T-helper 1 cell treated with Interleukin-12 subunit alpha and Interleukin-12 subunit beta and Interleukin-4 antibody, amounts not matched to agents 30 μg/mL and 1 μg/mL, for 36 hours (primary cell): ENCODE data around the gene FBXO38.

ENCODE experiments used
- H3K27ac Mint-ChIP-seq: one replicate; pipeline ENCODE4 v1.8.0; 2021; ENCODE audit warnings: mild to moderate bottlenecking, mixed read lengths
- H3K27me3 Mint-ChIP-seq: one replicate; pipeline ENCODE4 v1.8.0; 2021; ENCODE audit warnings: low read depth, mixed read lengths
- H3K36me3 Mint-ChIP-seq: one replicate; pipeline ENCODE4 v1.8.0; 2021; ENCODE audit warnings: low read depth, mixed read lengths
- H3K4me1 Mint-ChIP-seq: one replicate; pipeline ENCODE4 v1.8.0; 2021; ENCODE audit warnings: low read depth, mixed read lengths
- H3K4me3 Mint-ChIP-seq: one replicate; pipeline ENCODE4 v1.8.0; 2021; ENCODE audit warnings: mild to moderate bottlenecking, moderate library complexity, mixed read lengths
- H3K9me3 Mint-ChIP-seq: one replicate; pipeline ENCODE4 v1.8.0; 2021; ENCODE audit warnings: mixed read lengths

Gene FBXO38

DNA sequence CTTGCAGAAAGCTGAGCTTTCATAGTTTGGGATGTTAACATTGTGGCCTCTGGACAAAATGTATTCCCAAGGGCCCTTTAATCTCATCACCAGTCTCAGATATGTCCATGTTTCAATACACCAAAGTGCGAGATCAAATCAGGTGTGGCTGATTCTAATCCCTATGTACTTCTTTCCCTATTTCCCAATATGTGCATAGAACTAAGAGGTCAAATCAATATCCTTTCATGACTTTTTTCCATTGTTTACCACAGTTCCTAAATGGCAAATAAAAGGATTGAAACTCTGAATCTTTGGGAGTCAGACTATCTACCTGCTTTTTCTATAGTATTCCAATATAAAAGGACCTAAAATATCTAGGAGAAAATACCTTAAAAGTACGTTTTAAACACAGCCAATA lies 105.0 kb downstream of the FBXO38 start:
- H3K9me3 Mint-ChIP-seq = no peaks in the 10 kb centered on the region
- no peaks in the 10 kb centered on the region for H3K36me3 Mint-ChIP-seq
- no peak overlapping the region for H3K4me3 Mint-ChIP-seq
- no peaks in the 10 kb centered on the region for H3K4me1 Mint-ChIP-seq
- H3K27me3 Mint-ChIP-seq = peaks cover 29% of the 10 kb centered on the region
- no peak overlapping the region for H3K27ac Mint-ChIP-seq

DNA sequence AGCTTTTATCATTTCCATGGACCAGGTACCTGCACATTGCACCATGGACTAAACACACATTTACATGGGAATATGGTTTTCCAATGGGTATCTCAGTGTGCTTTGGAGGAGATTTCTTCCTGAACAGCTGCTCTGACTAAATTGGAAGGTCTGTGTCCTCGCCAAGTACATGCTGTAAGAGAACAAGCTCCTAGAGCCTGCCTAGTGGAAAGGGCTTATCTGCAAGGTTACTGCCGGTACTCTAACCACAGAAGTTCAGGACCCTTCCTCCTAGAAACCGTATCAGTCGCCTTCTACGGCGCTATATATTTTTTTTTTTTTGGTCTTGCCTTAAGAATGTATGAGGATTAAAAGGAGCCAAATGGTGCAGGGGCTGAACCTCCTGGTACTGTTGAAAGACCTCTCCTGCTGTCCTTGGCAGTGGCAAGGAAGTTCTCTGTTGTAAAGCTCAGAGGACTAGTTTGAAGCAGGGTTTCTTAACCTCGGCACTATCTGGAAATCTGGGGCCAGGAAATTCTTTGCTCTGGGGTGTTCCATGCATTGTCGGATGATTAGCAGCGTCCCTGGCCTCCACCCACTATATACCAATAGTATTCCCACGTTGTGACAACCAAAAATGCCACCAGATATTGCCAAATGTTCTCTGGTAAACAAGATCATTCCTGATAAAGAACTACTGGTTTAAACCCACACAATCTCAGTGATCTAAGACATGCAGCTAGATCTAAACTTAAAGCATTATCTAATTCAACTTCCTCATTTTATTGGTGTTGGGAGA lies 107.4 kb downstream of the FBXO38 start:
- no peak overlapping the region for H3K27ac Mint-ChIP-seq
- peaks cover 28% of the 10 kb centered on the region for H3K27me3 Mint-ChIP-seq
- no peak overlapping the region for H3K4me3 Mint-ChIP-seq
- H3K9me3 Mint-ChIP-seq = no peaks in the 10 kb centered on the region
- H3K4me1 Mint-ChIP-seq = no peaks in the 10 kb centered on the region
- no peaks in the 10 kb centered on the region for H3K36me3 Mint-ChIP-seq

DNA sequence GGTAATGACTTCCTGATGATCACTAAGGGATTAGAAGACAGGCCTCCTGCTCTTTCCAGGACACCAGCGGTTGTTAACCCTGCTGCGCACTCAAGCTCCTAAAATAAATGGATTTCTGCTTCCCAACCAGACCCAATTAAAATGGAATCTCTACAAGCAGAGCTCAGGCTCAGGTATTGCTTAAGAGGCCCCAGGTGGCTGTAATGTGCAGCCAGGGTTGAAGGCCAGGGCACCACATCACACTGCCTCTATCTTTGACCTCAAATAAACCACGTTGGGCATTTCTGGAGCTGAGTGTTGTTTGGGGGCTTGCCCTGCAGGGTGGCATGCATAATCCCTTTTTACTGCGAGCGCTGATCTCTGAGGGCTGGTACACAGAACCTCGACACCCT lies 108.0 kb downstream of the FBXO38 start:
- no peak overlapping the region for H3K4me3 Mint-ChIP-seq
- H3K27me3 Mint-ChIP-seq = peaks cover 23% of the 10 kb centered on the region
- H3K36me3 Mint-ChIP-seq = no peaks in the 10 kb centered on the region
- no peaks in the 10 kb centered on the region for H3K4me1 Mint-ChIP-seq
- no peaks in the 10 kb centered on the region for H3K9me3 Mint-ChIP-seq
- no peak overlapping the region for H3K27ac Mint-ChIP-seq

- H3K4me3 Mint-ChIP-seq = no peak overlapping the region
- H3K36me3 Mint-ChIP-seq = no peaks in the 10 kb centered on the region
- H3K4me1 Mint-ChIP-seq = no peaks in the 10 kb centered on the region
- no peak overlapping the region for H3K27ac Mint-ChIP-seq
- no peaks in the 10 kb centered on the region for H3K9me3 Mint-ChIP-seq
- peaks cover 19% of the 10 kb centered on the region for H3K27me3 Mint-ChIP-seq
Measured at GRCh38 chr5:148492351-148492750, 108.6 kb downstream of the FBXO38 start.
